OCI-LY3 (cell line): ENCODE results near the gene TMEM11.

ENCODE experiments used
- H2AFZ ChIP-seq: fragments of 200-600, 300-600 bp; shearing (Covaris generic); 2 replicates; pipeline ENCODE4 v1.6.0; 2014; ENCODE audit warnings: antibody characterized with exemption, low read depth, low read length
- H3K27ac ChIP-seq: fragments of 200-600, 300-600 bp; sonication (generic); 2 replicates; pipeline ENCODE4 v1.5.1; 2014; ENCODE audit warnings: mild to moderate bottlenecking, low read length, moderate library complexity, mixed read lengths
- H3K27me3 ChIP-seq: fragments of 200-600, 300-600 bp; sonication (generic); 2 replicates; pipeline ENCODE4 v1.6.1; 2014; ENCODE audit warnings: low read depth, low read length, mixed read lengths
- H3K36me3 ChIP-seq: fragments of 200-600, 300-600 bp; sonication (generic); replicated peaks from 2 replicates; pipeline ENCODE3; 2014; ENCODE audit warnings: low read depth, low read length, mixed read lengths
- H3K4me1 ChIP-seq: fragments of 300-600, 200-600 bp; sonication (generic); 2 replicates; pipeline ENCODE4 v1.6.1; 2014; ENCODE audit warnings: low read length, mixed read lengths
- H3K4me2 ChIP-seq: fragments of 200-600, 300-600 bp; sonication (generic); 2 replicates; pipeline ENCODE4 v1.6.1; 2014; ENCODE audit warnings: low read length, mixed read lengths
- H3K4me3 ChIP-seq: fragments of 300-600, 200-600 bp; sonication (generic); 2 replicates; pipeline ENCODE4 v1.5.1; 2014; ENCODE audit warnings: antibody characterized with exemption, mild to moderate bottlenecking, low read length, moderate library complexity
- H3K79me2 ChIP-seq: fragments of 300-600, 200-600 bp; shearing (Covaris generic); 2 replicates; pipeline ENCODE4 v1.6.1; 2014; ENCODE audit warnings: mild to moderate bottlenecking, low read length, mixed read lengths
- H3K9ac ChIP-seq: fragments of 300-600, 200-600 bp; shearing (Covaris generic); 2 replicates; pipeline ENCODE4 v1.6.0; 2014; ENCODE audit warnings: mild to moderate bottlenecking, low read length, moderate library complexity
- H3K9me3 ChIP-seq: fragments of 200-600, 300-600 bp; shearing (Covaris generic); 2 replicates; pipeline ENCODE4 v1.6.1; 2014; ENCODE audit warnings: low read length, mixed read lengths; ENCODE audit not compliant: insufficient read depth
- H4K20me1 ChIP-seq: fragments of 200-600, 300-600 bp; sonication (generic); 2 replicates; pipeline ENCODE4 v1.6.1; 2016; ENCODE audit warnings: low read length, mixed read lengths; ENCODE audit not compliant: insufficient read depth
- EZH2phosphoT487 ChIP-seq: fragments of 200-600 bp; shearing (Covaris generic); IDR thresholded peaks from 2 replicates; pipeline ENCODE4 v1.6.1; 2018; ENCODE audit warnings: antibody characterized with exemption, mixed run types, low read depth
- TF ChIP-seq, protein P1 (sequence below): fragments of 200-600, 300-600 bp; sonication (generic); IDR thresholded peaks from 2 replicates; pipeline ENCODE4 v1.5.1; 2014; ENCODE audit warnings: antibody characterized with exemption, low read length, low read depth

The TMEM11 gene

GRCh38 chr17:21211825-21212479 is 2.0 kb downstream of the TMEM11 start:
- Histone ChIP-seq H3K4me3 (no peak overlapping the region), H3K4me2 (peak overlapping the region; percentile 72; the same call in 1 of the 2 replicates), H4K20me1 (peaks cover 5% of the 10 kb centered on the region; the same call in 1 of the 2 replicates), H3K27me3 (no peaks in the 10 kb centered on the region), H3K4me1 (peaks cover 10% of the 10 kb centered on the region), H3K27ac (no peak overlapping the region), H3K36me3 (no peaks in the 10 kb centered on the region), H3K79me2 (peaks cover 77% of the 10 kb centered on the region), H2AFZ (no peak overlapping the region), H3K9me3 (no peaks in the 10 kb centered on the region), H3K9ac (no peak overlapping the region)
- no peak for TF ChIP-seq EZH2phosphoT487
- TF ChIP-seq, protein P1, sequence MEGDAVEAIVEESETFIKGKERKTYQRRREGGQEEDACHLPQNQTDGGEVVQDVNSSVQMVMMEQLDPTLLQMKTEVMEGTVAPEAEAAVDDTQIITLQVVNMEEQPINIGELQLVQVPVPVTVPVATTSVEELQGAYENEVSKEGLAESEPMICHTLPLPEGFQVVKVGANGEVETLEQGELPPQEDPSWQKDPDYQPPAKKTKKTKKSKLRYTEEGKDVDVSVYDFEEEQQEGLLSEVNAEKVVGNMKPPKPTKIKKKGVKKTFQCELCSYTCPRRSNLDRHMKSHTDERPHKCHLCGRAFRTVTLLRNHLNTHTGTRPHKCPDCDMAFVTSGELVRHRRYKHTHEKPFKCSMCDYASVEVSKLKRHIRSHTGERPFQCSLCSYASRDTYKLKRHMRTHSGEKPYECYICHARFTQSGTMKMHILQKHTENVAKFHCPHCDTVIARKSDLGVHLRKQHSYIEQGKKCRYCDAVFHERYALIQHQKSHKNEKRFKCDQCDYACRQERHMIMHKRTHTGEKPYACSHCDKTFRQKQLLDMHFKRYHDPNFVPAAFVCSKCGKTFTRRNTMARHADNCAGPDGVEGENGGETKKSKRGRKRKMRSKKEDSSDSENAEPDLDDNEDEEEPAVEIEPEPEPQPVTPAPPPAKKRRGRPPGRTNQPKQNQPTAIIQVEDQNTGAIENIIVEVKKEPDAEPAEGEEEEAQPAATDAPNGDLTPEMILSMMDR = no peak

GRCh38 chr17:21210411-21211076 is 3.4 kb downstream of the TMEM11 start:
- H3K27ac ChIP-seq = no peak overlapping the region
- H4K20me1 ChIP-seq = peaks cover 5% of the 10 kb centered on the region; the same call in 1 of the 2 replicates
- no peaks in the 10 kb centered on the region for H3K27me3 ChIP-seq
- no peak overlapping the region for H3K9ac ChIP-seq
- H3K79me2 ChIP-seq = peaks cover 86% of the 10 kb centered on the region
- no peak overlapping the region for H3K4me2 ChIP-seq
- peaks cover 10% of the 10 kb centered on the region for H3K4me1 ChIP-seq
- H3K9me3 ChIP-seq = no peaks in the 10 kb centered on the region
- no peak overlapping the region for H3K4me3 ChIP-seq
- H3K36me3 ChIP-seq = no peaks in the 10 kb centered on the region
- H2AFZ ChIP-seq = no peak overlapping the region
- TF ChIP-seq EZH2phosphoT487 = no peak
- TF ChIP-seq, protein P1 = no peak

DNA sequence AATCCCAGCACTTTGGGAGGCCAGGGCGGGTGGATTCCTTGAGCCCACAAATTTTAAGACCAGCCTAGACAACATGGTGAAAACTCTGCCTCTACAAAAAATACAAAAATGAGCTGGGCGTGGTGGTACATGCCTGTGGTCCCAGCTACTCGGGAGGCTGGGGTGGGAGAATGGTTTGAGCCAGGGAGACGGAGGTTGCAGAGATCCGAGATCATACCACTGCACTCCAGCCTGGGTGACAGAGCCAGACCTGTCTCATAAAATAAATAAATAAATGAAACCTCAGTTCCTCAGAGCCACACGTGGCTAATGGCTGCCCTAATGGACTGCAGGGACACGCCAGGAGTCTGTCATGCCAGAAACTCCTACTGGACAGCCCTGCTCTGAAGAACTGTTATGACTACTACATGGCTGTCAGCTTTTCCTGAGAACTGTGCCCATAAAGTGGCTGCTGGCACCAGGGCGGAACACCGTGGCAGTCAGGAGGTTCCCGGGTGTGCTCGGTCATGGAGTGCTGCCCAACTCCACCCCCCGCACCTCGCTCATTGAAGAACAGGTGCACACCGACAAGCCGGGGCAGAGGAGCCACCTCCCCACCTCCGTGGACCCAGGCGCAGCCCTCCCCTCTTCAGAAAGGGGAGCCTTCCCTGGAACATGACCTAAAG is 4.3 kb downstream of the TMEM11 start:
- peaks cover 85% of the 10 kb centered on the region for H3K79me2 ChIP-seq
- no peaks in the 10 kb centered on the region for H3K36me3 ChIP-seq
- H3K4me1 ChIP-seq = peaks cover 8% of the 10 kb centered on the region
- H3K9ac ChIP-seq = no peak overlapping the region
- H3K27ac ChIP-seq = no peak overlapping the region
- no peak overlapping the region for H3K4me2 ChIP-seq
- H3K27me3 ChIP-seq = no peaks in the 10 kb centered on the region
- peaks cover 5% of the 10 kb centered on the region; the same call in 1 of the 2 replicates for H4K20me1 ChIP-seq
- H3K9me3 ChIP-seq = no peaks in the 10 kb centered on the region
- H2AFZ ChIP-seq = no peak overlapping the region
- H3K4me3 ChIP-seq = no peak overlapping the region
- TF ChIP-seq, protein P1 = no peak
- TF ChIP-seq EZH2phosphoT487 = no peak

DNA sequence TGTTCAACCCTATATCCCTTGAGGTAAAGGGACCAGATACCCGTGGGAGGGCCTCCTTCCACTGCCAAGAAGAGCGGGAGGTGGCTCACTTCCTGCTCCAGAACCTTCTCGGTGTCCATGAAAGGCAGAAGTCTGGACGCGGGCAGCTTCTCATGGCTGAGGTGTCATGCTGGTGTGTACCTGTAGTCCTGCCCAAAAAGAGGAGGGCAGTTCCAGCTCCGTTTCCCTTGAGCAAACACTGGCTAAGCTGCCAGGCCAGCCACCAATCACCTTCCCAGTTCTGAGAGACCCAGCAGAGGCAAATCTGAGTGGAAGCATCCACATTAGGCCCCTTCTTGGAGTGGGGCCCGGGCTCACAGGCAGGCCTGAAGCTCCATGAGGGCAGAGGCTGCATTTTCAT is 5.6 kb downstream of the TMEM11 start:
- Histone ChIP-seq H3K27me3 (no peaks in the 10 kb centered on the region), H3K9ac (no peak overlapping the region), H3K79me2 (peaks cover 79% of the 10 kb centered on the region), H3K4me2 (no peak overlapping the region), H3K9me3 (no peaks in the 10 kb centered on the region), H4K20me1 (peaks cover 5% of the 10 kb centered on the region; the same call in 1 of the 2 replicates), H3K27ac (no peak overlapping the region), H3K36me3 (no peaks in the 10 kb centered on the region), H2AFZ (no peak overlapping the region), H3K4me3 (no peak overlapping the region), H3K4me1 (peaks cover 8% of the 10 kb centered on the region)
- TF ChIP-seq, protein P1 = no peak
- TF ChIP-seq EZH2phosphoT487 = no peak
